ENCODE data around the gene ZNF417.
"Not testable (repeated sequence)": the region's sequence is repeated elsewhere in the genome, so short reads cannot be mapped to it uniquely, and the experiment has no call there.

ZNF417 gene

GRCh38 chr19:57887195-57887941 lies 29.0 kb downstream of the ZNF417 start:
- DNase-seq (ENCODE audit: low spot score) = no peak

GRCh38 chr19:57886046-57886445 lies 30.3 kb downstream of the ZNF417 start:
- no peak for DNase-seq (ENCODE audit: low spot score)

GRCh38 chr19:57873883-57874799 lies 42.3 kb downstream of the ZNF417 start:
- not testable (repeated sequence) for DNase-seq (ENCODE audit: low spot score)

GRCh38 chr19:57872450-57872849 lies 43.9 kb downstream of the ZNF417 start:
- DNase-seq (ENCODE audit: low spot score) = no peak

- DNase-seq (ENCODE audit: low spot score) = no peak
Measured at GRCh38 chr19:57870225-57870624, 46.2 kb downstream of the ZNF417 start.

GRCh38 chr19:57869655-57870054 lies 46.7 kb downstream of the ZNF417 start:
- not testable (repeated sequence) for DNase-seq (ENCODE audit: low spot score)

- no peak for DNase-seq (ENCODE audit: low spot score)
Measured at GRCh38 chr19:57867868-57868492, 48.4 kb downstream of the ZNF417 start.

Data from kidney capillary endothelial cell (primary cell).